Gastrocnemius medialis (tissue), 4 donors: ENCODE measurements around the gene HNRNPC. TPM values are rescaled to one million over a fixed set of nuclear protein-coding genes. Genes with fewer than 3 reads are reported as not detected.
"Not testable (repeated sequence)": the region's sequence is repeated elsewhere in the genome, so short reads cannot be mapped to it uniquely, and the experiment has no call there.

Experiments
- ATAC-seq, 2 donors: fragments of 150-250 bp; one replicate each; pipeline ENCODE4 v1.9.1; 2016
- DNase-seq, 2 donors: peaks; one replicate each; pipeline ENCODE4 v3.0.0-alpha.2; 2019
- H3K27ac ChIP-seq, 4 donors: fragments of 200-600 bp; sonication (generic); 1 replicate in 1 of 4; 2 replicates in 3 of 4; pipeline ENCODE4 v1.5.1; 2016 to 2018; ENCODE audit warnings: mild to moderate bottlenecking in 2 of 4, moderate library complexity in 1 of 4
- H3K27me3 ChIP-seq, 3 donors: fragments of 200-600 bp; sonication (generic) in 2 of 3; 1 replicate in 1 of 3; 2 replicates in 2 of 3; pipeline versions ENCODE4 v1.5.1 to v1.6.0; 2016 to 2019; ENCODE audit warnings: mild to moderate bottlenecking in 1 of 3, moderate library complexity in 1 of 3
- H3K36me3 ChIP-seq, 2 donors: fragments of 200-600 bp; sonication (generic) in 1 of 2; one replicate each; pipeline ENCODE4 v1.5.1; 2017 to 2018
- H3K4me1 ChIP-seq, 2 donors: fragments of 200-600 bp; sonication (generic) in 1 of 2; one replicate each; pipeline ENCODE4 v1.5.1; 2016 to 2017; ENCODE audit warnings: mild to moderate bottlenecking in 2 of 2
- H3K4me3 ChIP-seq, 4 donors: fragments of 200-600 bp; sonication (generic) in 3 of 4; 1 replicate in 1 of 4; 2 replicates in 3 of 4; pipeline ENCODE4 v1.5.1; 2016 to 2019; ENCODE audit warnings: mild to moderate bottlenecking in 2 of 4
- H3K9me3 ChIP-seq, 3 donors: fragments of 200-600 bp; sonication (generic) in 2 of 3; 1 replicate in 1 of 3; 2 replicates in 2 of 3; pipeline ENCODE4 v1.5.1; 2016 to 2019
- CTCF ChIP-seq, 5 experiments: fragments of 450-650 bp in 3 of 5; fragments of 200-600 bp in 2 of 5; sonication (generic) in 2 of 5; IDR thresholded peaks in 4 of 5; conservative IDR thresholded peaks in 1 of 5; 1 replicate in 4 of 5; 2 replicates in 1 of 5; pipeline ENCODE4 v1.5.1; 2016 to 2019; ENCODE audit warnings: antibody characterized with exemption in 5 of 5, mild to moderate bottlenecking in 3 of 5, moderate library complexity in 3 of 5
- POLR2A ChIP-seq, 2 donors: fragments of 450-650 bp; IDR thresholded peaks; one replicate each; pipeline ENCODE4 v1.6.1; 2017; ENCODE audit warnings: antibody characterized with exemption in 2 of 2, mild to moderate bottlenecking in 2 of 2, moderate library complexity in 2 of 2
- in situ Hi-C, 4 donors: fragments of 200-750 bp; cut with MboI; loops; one replicate each; pipeline versions ENCODE4 v1.15.0 to v1.8.0; 2017; ENCODE audit warnings: low sequenced_read_pairs in 4 of 4
- intact Hi-C: fragments of 100-400 bp; cut with DNase I; formaldehyde crosslinking; loops from one replicate; pipeline ENCODE4 v1.15.1; 2023; ENCODE audit warnings: low total_unique reads
- total RNA-seq, 4 donors: library from RNA; depleted of rRNA; stranded (reverse); fragments of >200 nt; gene quantifications; one replicate each; pipeline versions ENCODE4 v1.1.0 to v1.2.3, GENCODE V29; 2016

Gene HNRNPC
- total RNA-seq, 4 donors from 2014 or later, result 281 to 357 (median 318) TPM

- no peaks in the 10 kb centered on the region for H3K36me3 ChIP-seq
- in situ Hi-C loops (no loop called here), intact Hi-C loops (no loop called here)
- H3K4me3 ChIP-seq, result no peak overlapping the region
- TF ChIP-seq POLR2A (IDR thresholded peaks at IDR 0.05), result no peak
- TF ChIP-seq CTCF (IDR thresholded peaks at IDR 0.05 in 4 of 5, conservative IDR thresholded peaks at IDR 0.05 in 1 of 5), result no peak
- DNase-seq, result no peak
- H3K27me3 ChIP-seq, result no peaks in the 10 kb centered on the region
- no peak overlapping the region for H3K27ac ChIP-seq
- no peak for ATAC-seq
- H3K4me1 ChIP-seq, result no peaks in the 10 kb centered on the region
- H3K9me3 ChIP-seq, result no peaks in the 10 kb centered on the region
These were observed 9.4 kb upstream of the HNRNPC start for GRCh38 chr14:21278632-21279031.

GRCh38 chr14:21275261-21275858 lies 6.1 kb upstream of the HNRNPC start:
- ATAC-seq, result no peak
- Histone ChIP-seq H3K9me3 (no peaks in the 10 kb centered on the region), H3K4me1 (no peaks in the 10 kb centered on the region), H3K36me3 (no peaks in the 10 kb centered on the region), H3K27ac (no peak overlapping the region), H3K27me3 (no peaks in the 10 kb centered on the region), H3K4me3 (no peak overlapping the region)
- in situ Hi-C loops, result no loop called here
- no peak for TF ChIP-seq POLR2A (IDR thresholded peaks at IDR 0.05)
- no peak for TF ChIP-seq CTCF (IDR thresholded peaks at IDR 0.05 in 4 of 5, conservative IDR thresholded peaks at IDR 0.05 in 1 of 5)
- DNase-seq, result no peak
- intact Hi-C loops, result no loop called here

- in situ Hi-C loops, DNase-seq, intact Hi-C loops, H3K27ac ChIP-seq, H3K9me3 ChIP-seq, H3K36me3 ChIP-seq, H3K27me3 ChIP-seq, H3K4me1 ChIP-seq, ATAC-seq, H3K4me3 ChIP-seq: not testable (repeated sequence)
These were observed 3.4 kb upstream of the HNRNPC start for GRCh38 chr14:21272661-21273060.

GRCh38 chr14:21268617-21269251 lies 508 bp downstream of the HNRNPC start:
- peak; percentile 36 to 38 for ATAC-seq
- Histone ChIP-seq H3K27ac (peak overlapping the region; percentile 92 to 99 (median 95)), H3K4me1 (peaks cover 41 to 45% of the 10 kb centered on the region in 2 donors), H3K36me3 (peaks cover 3 to 16% of the 10 kb centered on the region in 2 donors), H3K27me3 (no peaks in the 10 kb centered on the region), H3K4me3 (peak overlapping the region; percentile 69 to 95 (median 81)), H3K9me3 (no peaks in the 10 kb centered on the region)
- peak; percentile 39 to 56 for DNase-seq
- in situ Hi-C loops, result no loop called here
- intact Hi-C loops, result loop anchor here (2.0 to 10.0 kb wide), 7 partner anchors 114 to 936 kb away; partner anchors contain the start of genes CCNB1IP1, METTL3, RAB2B and RNASE4
- TF ChIP-seq POLR2A (IDR thresholded peaks at IDR 0.05), result no peak
- no peak for TF ChIP-seq CTCF (IDR thresholded peaks at IDR 0.05 in 4 of 5, conservative IDR thresholded peaks at IDR 0.05 in 1 of 5)

GRCh38 chr14:21267886-21268616 lies 1.2 kb downstream of the HNRNPC start:
- no peak for ATAC-seq
- DNase-seq, result no peak
- TF ChIP-seq CTCF (IDR thresholded peaks at IDR 0.05 in 4 of 5, conservative IDR thresholded peaks at IDR 0.05 in 1 of 5), result no peak
- no peak for TF ChIP-seq POLR2A (IDR thresholded peaks at IDR 0.05)
- peaks cover 3 to 22% of the 10 kb centered on the region in 2 donors for H3K36me3 ChIP-seq
- peaks cover 48 to 50% of the 10 kb centered on the region in 2 donors for H3K4me1 ChIP-seq
- H3K4me3 ChIP-seq, result peak overlapping the region; percentile 69 to 95 (median 81)
- no peaks in the 10 kb centered on the region for H3K9me3 ChIP-seq
- intact Hi-C loops (loop anchor here (2.0 to 10.0 kb wide), 8 partner anchors 41 to 936 kb away; partner anchors contain the start of genes CCNB1IP1, METTL3, RAB2B and RNASE4), in situ Hi-C loops (no loop called here)
- H3K27ac ChIP-seq, result peak overlapping the region; percentile 92 to 99 (median 95)
- H3K27me3 ChIP-seq, result no peaks in the 10 kb centered on the region
